ENCODE measurements around the gene HMCN2.
"Not testable (repeated sequence)": the region's sequence is repeated elsewhere in the genome, so short reads cannot be mapped to it uniquely, and the experiment has no call there.

GRCh38 chr9:130338891-130339290 is 73.3 kb downstream of the HMCN2 start:
- TF ChIP-seq POLR2A, CTCF (IDR thresholded peaks at IDR 0.05): not testable (repeated sequence)

Measured in right lobe of liver (tissue), 4 donors.